Tibial nerve (tissue), 4 donors: Measurements from ENCODE around the gene SLC35B2. TPM values are rescaled to one million over a fixed set of nuclear protein-coding genes. Genes with fewer than 3 reads are reported as not detected.

ENCODE experiments used
- DNase-seq, 2 donors: peaks; one replicate each; pipeline ENCODE4 v3.0.0-alpha.2; 2019; ENCODE audit warnings: low spot score in 2 of 2
- H3K27ac ChIP-seq, 4 donors: fragments of 200-600 bp; sonication (generic) in 3 of 4; one replicate each; pipeline ENCODE4 v1.5.1; 2017 to 2019; ENCODE audit warnings: mild to moderate bottlenecking in 1 of 4
- H3K27me3 ChIP-seq, 2 donors: fragments of 200-600 bp; sonication (generic) in 1 of 2; one replicate each; pipeline versions ENCODE4 v1.5.1 to v1.6.0; 2017 to 2019
- H3K36me3 ChIP-seq, 3 donors: fragments of 200-600 bp; sonication (generic); one replicate each; pipeline ENCODE4 v1.5.1; 2018 to 2019
- H3K4me1 ChIP-seq, 4 donors: fragments of 200-600 bp; sonication (generic) in 3 of 4; one replicate each; pipeline ENCODE4 v1.5.1; 2017 to 2019
- H3K4me3 ChIP-seq, 4 donors: fragments of 200-600 bp; sonication (generic) in 3 of 4; one replicate each; pipeline ENCODE4 v1.5.1; 2017 to 2019; ENCODE audit warnings: mild to moderate bottlenecking in 1 of 4, moderate library complexity in 1 of 4
- H3K9me3 ChIP-seq, 4 donors: fragments of 200-600 bp; sonication (generic) in 3 of 4; one replicate each; pipeline ENCODE4 v1.5.1; 2017 to 2019
- CTCF ChIP-seq, 5 experiments: fragments of 200-600 bp in 3 of 5; fragments of 450-650 bp in 2 of 5; sonication (generic) in 3 of 5; IDR thresholded peaks; one replicate each; pipeline ENCODE4 v1.5.1; 2016 to 2019; ENCODE audit warnings: antibody characterized with exemption in 5 of 5, mild to moderate bottlenecking in 3 of 5, moderate library complexity in 2 of 5
- EP300 ChIP-seq, 2 donors: sonication (generic); formaldehyde crosslinking; IDR thresholded peaks; one replicate each; pipeline ENCODE4 v1.6.1; 2017; ENCODE audit warnings: antibody characterized with exemption in 2 of 2, mild to moderate bottlenecking in 1 of 2
- POLR2A ChIP-seq, 2 donors: fragments of 450-650 bp; IDR thresholded peaks; one replicate each; pipeline ENCODE4 v1.6.1; 2017; ENCODE audit warnings: antibody characterized with exemption in 2 of 2, mild to moderate bottlenecking in 2 of 2, moderate library complexity in 2 of 2
- WGBS, 2 donors: methylation state at CpG; one replicate each; pipeline ENCODE4 v1.1.5; 2018; 5-methylcytosine and 5-hydroxymethylcytosine counted together
- total RNA-seq, 4 donors: library from RNA; depleted of rRNA; stranded (reverse); fragments of >200 nt; gene quantifications; one replicate each; pipeline ENCODE4 v1.1.0, GENCODE V29; 2016

The SLC35B2 gene
- total RNA-seq, 4 donors from 2014 or later: 28.0 to 34.1 (median 33.1) TPM

DNA sequence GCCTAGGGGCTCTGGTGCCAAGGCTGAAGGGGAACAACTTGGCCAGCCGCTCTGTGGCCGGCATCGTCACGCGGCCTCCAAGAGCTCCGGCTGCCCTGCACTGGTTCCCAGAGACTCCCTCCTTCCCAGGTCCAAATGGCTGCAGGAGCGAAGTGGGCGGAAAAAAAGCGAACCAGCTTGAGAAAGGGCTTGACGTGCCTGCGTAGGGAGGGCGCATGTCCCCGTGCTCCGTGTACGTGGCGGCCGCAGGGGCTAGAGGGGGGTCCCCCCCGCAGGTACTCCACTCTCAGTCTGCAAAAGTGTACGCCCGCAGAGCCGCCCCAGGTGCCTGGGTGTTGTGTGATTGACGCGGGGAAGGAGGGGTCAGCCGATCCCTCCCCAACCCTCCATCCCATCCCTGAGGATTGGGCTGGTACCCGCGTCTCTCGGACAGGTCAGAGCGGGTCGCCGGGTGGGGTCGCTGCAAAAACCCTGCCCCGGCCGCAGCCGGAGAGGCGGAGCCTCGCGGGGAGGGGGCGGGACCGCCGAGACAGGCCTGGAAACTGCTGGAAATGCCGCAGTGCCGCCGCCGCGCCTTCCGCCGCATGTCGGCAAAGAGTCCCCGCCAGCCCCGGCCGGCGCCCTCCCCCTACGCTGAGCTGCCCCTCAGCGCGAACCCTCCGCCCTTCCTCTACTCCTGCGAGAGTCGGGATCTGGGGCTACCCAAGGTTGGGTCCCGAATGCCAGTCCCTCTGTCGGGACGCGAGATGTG, 11.2 kb downstream of the SLC35B2 start:
- Histone ChIP-seq H3K36me3 (peaks cover 0 to 25% (median 3%) of the 10 kb centered on the region in 3 donors), H3K4me3 (peak overlapping the region; percentile 73 to 95 (median 84)), H3K4me1 (peaks cover 0 to 40% (median 18%) of the 10 kb centered on the region in 4 donors), H3K27ac (peak overlapping the region; percentile 95 to 100 (median 98)), H3K9me3 (no peaks in the 10 kb centered on the region), H3K27me3 (no peaks in the 10 kb centered on the region)
- peak in 1 of 2 donors; percentile 86 for TF ChIP-seq POLR2A (IDR thresholded peaks at IDR 0.05)
- TF ChIP-seq CTCF (IDR thresholded peaks at IDR 0.05): peak in 4 of 5 experiments; percentile 6 to 49 (median 26)
- peak; percentile 85 to 92 for TF ChIP-seq EP300 (IDR thresholded peaks at IDR 0.05)
- 0 to 1% methylated on average over 23 to 27 of the region's 62 CpGs for WGBS, 2 donors
- DNase-seq: peak; percentile 75 to 81

GRCh38 chr6:44245391-44245911, 11.9 kb downstream of the SLC35B2 start:
- Histone ChIP-seq H3K4me1 (peaks cover 0 to 34% (median 18%) of the 10 kb centered on the region in 4 donors), H3K27ac (peak overlapping the region; percentile 95 to 100 (median 98)), H3K36me3 (peaks cover 0 to 18% (median 0%) of the 10 kb centered on the region in 3 donors), H3K4me3 (peak overlapping the region; percentile 73 to 95 (median 84)), H3K27me3 (no peaks in the 10 kb centered on the region), H3K9me3 (no peaks in the 10 kb centered on the region)
- no peak for TF ChIP-seq POLR2A (IDR thresholded peaks at IDR 0.05)
- no peak for TF ChIP-seq CTCF (IDR thresholded peaks at IDR 0.05)
- TF ChIP-seq EP300 (IDR thresholded peaks at IDR 0.05): no peak
- DNase-seq: no peak
- WGBS, 2 donors: 63 to 64% methylated on average over 12 of the region's 12 CpGs

- TF ChIP-seq EP300 (IDR thresholded peaks at IDR 0.05) (no peak), CTCF (IDR thresholded peaks at IDR 0.05) (no peak), POLR2A (IDR thresholded peaks at IDR 0.05) (no peak)
- peaks cover 0 to 14% (median 8%) of the 10 kb centered on the region in 4 donors for H3K4me1 ChIP-seq
- H3K4me3 ChIP-seq: no peak overlapping the region
- 81 to 87% methylated on average over 7 of the region's 7 CpGs for WGBS, 2 donors
- H3K27ac ChIP-seq: no peak overlapping the region
- no peaks in the 10 kb centered on the region for H3K36me3 ChIP-seq
- H3K9me3 ChIP-seq: no peaks in the 10 kb centered on the region
- DNase-seq: no peak
- no peaks in the 10 kb centered on the region for H3K27me3 ChIP-seq
These were observed 14.0 kb downstream of the SLC35B2 start for GRCh38 chr6:44243345-44243744.

- H3K4me1 ChIP-seq: peaks cover 2 to 33% (median 24%) of the 10 kb centered on the region in 4 donors
- H3K27me3 ChIP-seq: no peaks in the 10 kb centered on the region
- TF ChIP-seq POLR2A (IDR thresholded peaks at IDR 0.05): no peak
- TF ChIP-seq EP300 (IDR thresholded peaks at IDR 0.05): no peak
- TF ChIP-seq CTCF (IDR thresholded peaks at IDR 0.05): no peak
- no peak overlapping the region for H3K4me3 ChIP-seq
- H3K27ac ChIP-seq: peak overlapping the region in 2 of 4 donors; percentile 96 to 98
- no peak for DNase-seq
- no peaks in the 10 kb centered on the region for H3K36me3 ChIP-seq
- no peaks in the 10 kb centered on the region for H3K9me3 ChIP-seq
- WGBS, 2 donors: 83 to 85% methylated on average over 7 of the region's 7 CpGs
These were observed 18.5 kb downstream of the SLC35B2 start for GRCh38 chr6:44238687-44239350.
